Osteocyte (in vitro differentiated cells): Measurements from ENCODE around the gene FAF2. TPM values are rescaled to one million over a fixed set of nuclear protein-coding genes. Genes with fewer than 3 reads are reported as not detected.

Source experiments
- DNase-seq: peaks from one replicate; pipeline ENCODE4 v3.0.0; 2021; ENCODE audit warnings: mixed read lengths; ENCODE audit not compliant: unreplicated experiment; ENCODE audit errors: extremely low spot score
- H3K27ac Mint-ChIP-seq: one replicate; pipeline ENCODE4 v1.8.0; 2021; ENCODE audit warnings: mild to moderate bottlenecking, mixed read lengths; ENCODE audit not compliant: unreplicated experiment
- H3K27me3 Mint-ChIP-seq: one replicate; pipeline ENCODE4 v1.8.0; 2021; ENCODE audit warnings: mixed read lengths; ENCODE audit not compliant: unreplicated experiment
- H3K36me3 Mint-ChIP-seq: one replicate; pipeline ENCODE4 v1.8.0; 2021; ENCODE audit warnings: mixed read lengths; ENCODE audit not compliant: unreplicated experiment
- H3K4me1 Mint-ChIP-seq: one replicate; pipeline ENCODE4 v1.8.0; 2021; ENCODE audit warnings: mixed read lengths; ENCODE audit not compliant: unreplicated experiment
- H3K4me3 Mint-ChIP-seq: one replicate; pipeline ENCODE4 v1.8.0; 2021; ENCODE audit warnings: mild to moderate bottlenecking, moderate library complexity, mixed read lengths; ENCODE audit not compliant: unreplicated experiment
- H3K9me3 Mint-ChIP-seq: one replicate; pipeline ENCODE4 v1.8.0; 2021; ENCODE audit warnings: mixed read lengths; ENCODE audit not compliant: unreplicated experiment
- total RNA-seq: library from RNA; stranded (reverse); gene quantifications from 2 replicates; pipeline ENCODE4 v1.2.1, GENCODE V29; 2021
- TF ChIP-seq, protein P1 (sequence below): fragments of 200-600 bp; sonication (generic); IDR thresholded peaks from 2 replicates; pipeline ENCODE4 v1.5.0; 2021; ENCODE audit warnings: antibody characterized with exemption, mild to moderate bottlenecking, moderate library complexity

FAF2 gene
- total RNA-seq, 1 donor from 2014 or later = 46.9 TPM

DNA sequence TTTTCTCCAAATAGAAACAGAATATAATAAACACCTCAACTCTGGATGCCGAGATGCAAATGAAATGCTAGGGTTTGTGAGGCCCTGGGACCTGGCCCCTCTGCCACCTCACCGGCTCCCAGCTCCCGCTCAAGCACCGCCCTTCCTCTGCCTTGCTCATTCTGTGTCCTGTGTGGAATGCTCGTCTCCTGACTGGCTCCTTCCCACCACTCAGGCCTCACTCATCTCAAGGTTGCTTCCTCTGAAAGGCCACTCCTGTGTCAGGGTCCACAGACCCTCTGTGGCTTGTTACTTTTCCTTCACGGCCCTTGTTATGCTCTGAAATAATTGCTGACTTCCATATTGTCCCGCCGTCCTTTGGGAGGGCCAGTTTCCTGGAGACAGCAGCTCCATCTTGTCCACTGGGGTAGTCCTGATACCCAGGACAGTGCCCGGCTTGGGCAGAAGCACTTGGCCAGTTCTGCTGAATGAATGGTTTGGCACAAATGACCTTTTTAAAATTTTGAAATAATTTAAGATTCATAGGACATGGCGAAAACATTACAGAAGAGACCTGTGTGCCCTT is 73.6 kb downstream of the FAF2 start:
- TF ChIP-seq, protein P1, sequence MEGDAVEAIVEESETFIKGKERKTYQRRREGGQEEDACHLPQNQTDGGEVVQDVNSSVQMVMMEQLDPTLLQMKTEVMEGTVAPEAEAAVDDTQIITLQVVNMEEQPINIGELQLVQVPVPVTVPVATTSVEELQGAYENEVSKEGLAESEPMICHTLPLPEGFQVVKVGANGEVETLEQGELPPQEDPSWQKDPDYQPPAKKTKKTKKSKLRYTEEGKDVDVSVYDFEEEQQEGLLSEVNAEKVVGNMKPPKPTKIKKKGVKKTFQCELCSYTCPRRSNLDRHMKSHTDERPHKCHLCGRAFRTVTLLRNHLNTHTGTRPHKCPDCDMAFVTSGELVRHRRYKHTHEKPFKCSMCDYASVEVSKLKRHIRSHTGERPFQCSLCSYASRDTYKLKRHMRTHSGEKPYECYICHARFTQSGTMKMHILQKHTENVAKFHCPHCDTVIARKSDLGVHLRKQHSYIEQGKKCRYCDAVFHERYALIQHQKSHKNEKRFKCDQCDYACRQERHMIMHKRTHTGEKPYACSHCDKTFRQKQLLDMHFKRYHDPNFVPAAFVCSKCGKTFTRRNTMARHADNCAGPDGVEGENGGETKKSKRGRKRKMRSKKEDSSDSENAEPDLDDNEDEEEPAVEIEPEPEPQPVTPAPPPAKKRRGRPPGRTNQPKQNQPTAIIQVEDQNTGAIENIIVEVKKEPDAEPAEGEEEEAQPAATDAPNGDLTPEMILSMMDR = no peak
- Mint-ChIP-seq H3K4me1 (no peaks in the 10 kb centered on the region), H3K36me3 (peaks cover 3% of the 10 kb centered on the region), H3K4me3 (no peak overlapping the region), H3K27me3 (no peaks in the 10 kb centered on the region), H3K9me3 (no peaks in the 10 kb centered on the region), H3K27ac (no peak overlapping the region)
- no peak for DNase-seq

DNA sequence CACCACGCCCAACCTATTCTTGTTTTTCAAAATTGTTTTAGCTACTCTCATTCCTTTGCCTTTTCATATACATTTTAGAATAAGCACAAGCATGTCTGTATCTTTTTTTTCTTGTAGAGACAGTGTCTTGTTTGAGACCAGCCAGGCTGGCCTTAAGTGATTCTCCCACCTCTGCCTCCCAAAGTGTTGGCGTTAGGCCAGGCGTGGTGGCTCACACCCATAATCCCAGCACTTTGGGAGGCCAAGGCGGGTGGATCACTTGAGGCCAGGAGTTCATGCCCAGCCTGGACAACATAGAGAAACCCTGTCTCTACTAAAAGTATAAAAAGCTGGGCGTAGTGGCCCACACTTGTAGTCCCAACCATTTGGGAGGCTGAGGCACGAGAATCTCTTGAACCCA is 76.0 kb downstream of the FAF2 start:
- H3K4me1 Mint-ChIP-seq = peaks cover 4% of the 10 kb centered on the region
- TF ChIP-seq, protein P1 = no peak
- H3K27me3 Mint-ChIP-seq = no peaks in the 10 kb centered on the region
- H3K27ac Mint-ChIP-seq = no peak overlapping the region
- H3K9me3 Mint-ChIP-seq = no peaks in the 10 kb centered on the region
- H3K36me3 Mint-ChIP-seq = peaks cover 8% of the 10 kb centered on the region
- no peak overlapping the region for H3K4me3 Mint-ChIP-seq
- no peak for DNase-seq

DNA sequence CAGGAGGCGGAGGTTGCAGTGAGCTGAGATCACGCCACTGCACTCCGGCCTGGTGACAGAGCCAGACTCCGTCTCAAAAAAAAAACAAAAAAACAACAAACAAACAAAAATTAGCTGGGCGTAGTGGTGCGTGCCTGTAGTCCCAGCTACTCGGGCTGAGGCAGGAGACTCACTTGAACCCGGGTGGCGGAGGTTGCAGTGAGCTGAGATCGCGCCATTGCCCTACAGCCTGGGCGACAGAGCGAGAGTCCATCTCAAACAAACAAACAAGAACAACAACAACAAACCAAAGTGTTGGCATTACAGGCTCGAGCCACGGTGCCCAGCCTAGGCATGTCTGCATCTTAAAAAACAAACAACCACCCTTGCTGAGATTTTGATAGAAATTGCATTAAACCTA is 76.8 kb downstream of the FAF2 start:
- TF ChIP-seq, protein P1 = no peak
- DNase-seq = no peak
- no peaks in the 10 kb centered on the region for H3K27me3 Mint-ChIP-seq
- no peaks in the 10 kb centered on the region for H3K9me3 Mint-ChIP-seq
- peaks cover 4% of the 10 kb centered on the region for H3K4me1 Mint-ChIP-seq
- H3K36me3 Mint-ChIP-seq = peaks cover 13% of the 10 kb centered on the region
- no peak overlapping the region for H3K27ac Mint-ChIP-seq
- no peak overlapping the region for H3K4me3 Mint-ChIP-seq

GRCh38 chr5:176525677-176526076 is 77.5 kb downstream of the FAF2 start:
- H3K36me3 Mint-ChIP-seq = peaks cover 13% of the 10 kb centered on the region

DNA sequence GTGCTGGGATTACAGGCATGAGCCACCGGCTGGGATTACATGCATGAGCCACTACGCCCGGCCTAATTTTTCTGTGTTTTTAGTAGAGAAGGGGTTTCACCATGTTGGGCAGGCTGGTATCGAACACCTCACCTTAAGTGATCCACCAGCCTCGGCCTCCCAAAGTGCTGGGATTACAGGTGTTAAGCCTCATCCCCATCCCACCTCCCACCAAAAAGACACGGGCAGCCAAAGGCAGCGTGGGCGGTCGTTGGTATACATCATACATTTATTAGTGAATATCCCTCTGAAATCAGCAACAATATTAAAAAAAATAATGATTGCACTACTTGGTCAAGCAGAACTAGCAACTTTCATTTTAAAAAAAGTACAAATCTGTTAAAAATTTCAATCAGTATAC is 78.3 kb downstream of the FAF2 start:
- TF ChIP-seq, protein P1 = no peak
- Mint-ChIP-seq H3K36me3 (peaks cover 16% of the 10 kb centered on the region), H3K9me3 (no peaks in the 10 kb centered on the region), H3K27ac (no peak overlapping the region), H3K4me1 (peaks cover 8% of the 10 kb centered on the region), H3K4me3 (no peak overlapping the region), H3K27me3 (no peaks in the 10 kb centered on the region)
- no peak for DNase-seq

More at GRCh38 chr5:176525677-176526076, 77.5 kb downstream of the FAF2 start:
- Mint-ChIP-seq H3K27me3 (no peaks in the 10 kb centered on the region), H3K4me3 (no peak overlapping the region), H3K27ac (no peak overlapping the region), H3K4me1 (peaks cover 4% of the 10 kb centered on the region), H3K9me3 (no peaks in the 10 kb centered on the region)
- TF ChIP-seq, protein P1 = no peak
- DNase-seq = no peak
